ENCODE data around the gene CASTOR1.

The CASTOR1 gene

DNA sequence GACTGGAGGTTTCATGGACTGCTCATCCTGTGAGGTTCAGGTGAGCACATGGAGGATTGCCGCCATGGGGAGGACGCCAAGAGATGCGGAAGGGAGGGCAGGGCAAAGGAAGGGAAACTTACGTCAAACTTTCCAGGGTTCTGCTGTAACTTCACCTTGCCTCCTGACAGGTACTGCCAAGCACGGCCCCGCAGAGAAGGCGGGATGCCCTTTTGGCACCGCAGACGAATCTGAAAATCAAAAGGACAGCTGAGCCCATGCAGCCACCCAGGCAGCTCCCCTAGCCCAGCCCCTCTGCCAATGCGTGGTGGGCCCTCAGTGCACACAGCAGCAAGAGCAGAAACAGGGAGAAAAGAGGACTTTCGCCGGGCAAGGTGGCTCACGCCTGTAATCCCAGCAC lies 10.0 kb upstream of the CASTOR1 start:
- no peak overlapping the region for H3K4me3 ChIP-seq (ENCODE audit: low read length)
- TF ChIP-seq, protein P1, sequence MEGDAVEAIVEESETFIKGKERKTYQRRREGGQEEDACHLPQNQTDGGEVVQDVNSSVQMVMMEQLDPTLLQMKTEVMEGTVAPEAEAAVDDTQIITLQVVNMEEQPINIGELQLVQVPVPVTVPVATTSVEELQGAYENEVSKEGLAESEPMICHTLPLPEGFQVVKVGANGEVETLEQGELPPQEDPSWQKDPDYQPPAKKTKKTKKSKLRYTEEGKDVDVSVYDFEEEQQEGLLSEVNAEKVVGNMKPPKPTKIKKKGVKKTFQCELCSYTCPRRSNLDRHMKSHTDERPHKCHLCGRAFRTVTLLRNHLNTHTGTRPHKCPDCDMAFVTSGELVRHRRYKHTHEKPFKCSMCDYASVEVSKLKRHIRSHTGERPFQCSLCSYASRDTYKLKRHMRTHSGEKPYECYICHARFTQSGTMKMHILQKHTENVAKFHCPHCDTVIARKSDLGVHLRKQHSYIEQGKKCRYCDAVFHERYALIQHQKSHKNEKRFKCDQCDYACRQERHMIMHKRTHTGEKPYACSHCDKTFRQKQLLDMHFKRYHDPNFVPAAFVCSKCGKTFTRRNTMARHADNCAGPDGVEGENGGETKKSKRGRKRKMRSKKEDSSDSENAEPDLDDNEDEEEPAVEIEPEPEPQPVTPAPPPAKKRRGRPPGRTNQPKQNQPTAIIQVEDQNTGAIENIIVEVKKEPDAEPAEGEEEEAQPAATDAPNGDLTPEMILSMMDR (conservative IDR thresholded peaks at IDR 0.05; ENCODE audit: low read depth, low read length), result no peak
- DNase-seq (ENCODE audit: low read depth), result no peak

DNA sequence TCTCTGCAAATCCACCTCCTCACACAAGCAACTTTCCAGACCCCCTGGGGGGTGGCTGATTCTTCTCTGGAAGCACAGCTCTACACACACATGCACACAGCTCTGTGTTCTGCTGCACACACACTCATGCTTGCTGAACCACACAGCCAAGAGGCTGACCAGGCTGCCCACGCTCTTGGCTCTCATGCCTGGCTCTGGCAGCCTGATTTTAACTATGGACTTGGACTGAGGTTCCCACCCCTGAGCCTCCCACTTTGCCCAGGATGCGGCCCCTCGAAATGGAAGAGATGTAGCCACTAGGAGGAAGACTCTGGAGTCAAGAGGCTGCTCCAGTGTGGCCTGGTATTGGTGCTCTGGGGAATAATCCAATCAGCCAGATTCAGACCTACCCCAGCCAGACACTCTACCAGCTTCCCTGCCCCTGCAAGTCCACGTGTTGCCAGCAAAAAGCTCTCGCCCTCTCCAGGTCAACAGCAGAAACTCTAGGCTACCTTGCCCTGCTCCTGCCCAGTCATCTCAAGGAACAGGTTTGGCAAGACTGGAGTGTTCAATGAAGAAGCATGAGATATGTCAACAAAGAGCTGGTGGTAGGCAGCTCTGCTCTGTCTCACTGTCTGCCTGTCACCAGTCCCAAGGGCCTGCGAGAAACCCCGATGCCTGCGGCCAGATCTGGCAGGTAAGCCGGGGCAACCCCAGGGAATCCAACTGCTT lies 8.8 kb upstream of the CASTOR1 start:
- H3K4me3 ChIP-seq (ENCODE audit: low read length), result no peak overlapping the region
- no peak for DNase-seq (ENCODE audit: low read depth)
- TF ChIP-seq, protein P1 (conservative IDR thresholded peaks at IDR 0.05; ENCODE audit: low read depth, low read length), result no peak

DNA sequence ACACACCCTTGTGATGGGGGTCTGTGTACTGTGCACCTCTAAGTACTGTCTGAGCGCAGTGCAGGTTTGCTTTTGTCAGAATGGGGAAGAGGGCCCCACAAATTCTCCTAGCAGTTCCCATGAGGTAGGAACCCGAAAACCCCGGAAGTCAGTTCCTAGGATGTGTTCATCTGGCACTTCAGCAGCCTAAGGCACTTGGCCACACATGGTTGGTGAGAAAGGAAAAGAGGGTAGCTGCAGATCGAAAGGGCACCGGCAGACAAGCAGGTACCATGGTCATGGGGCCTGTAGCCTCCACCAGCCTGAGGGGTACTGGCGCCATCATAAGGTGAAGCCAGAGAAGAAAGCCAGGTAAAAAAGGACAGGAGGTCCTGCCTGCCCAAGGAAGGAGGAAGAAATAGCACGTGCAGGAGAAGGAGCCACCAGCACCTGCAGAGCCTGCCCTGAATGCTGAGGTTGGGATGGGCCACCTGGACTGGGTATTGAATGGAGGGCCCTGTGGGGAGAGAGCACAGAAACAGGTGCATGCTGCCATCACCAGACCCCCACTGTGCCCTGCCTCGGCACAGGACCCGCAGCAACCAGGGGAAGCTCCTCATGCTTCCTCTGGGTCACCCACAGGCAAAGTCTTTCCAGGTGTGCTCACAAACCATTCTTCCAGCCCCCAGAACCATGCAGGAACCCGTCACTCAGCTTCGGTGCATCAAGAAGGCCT lies 8.1 kb upstream of the CASTOR1 start:
- no peak overlapping the region for H3K4me3 ChIP-seq (ENCODE audit: low read length)
- no peak for DNase-seq (ENCODE audit: low read depth)
- TF ChIP-seq, protein P1 (conservative IDR thresholded peaks at IDR 0.05; ENCODE audit: low read depth, low read length), result no peak

DNA sequence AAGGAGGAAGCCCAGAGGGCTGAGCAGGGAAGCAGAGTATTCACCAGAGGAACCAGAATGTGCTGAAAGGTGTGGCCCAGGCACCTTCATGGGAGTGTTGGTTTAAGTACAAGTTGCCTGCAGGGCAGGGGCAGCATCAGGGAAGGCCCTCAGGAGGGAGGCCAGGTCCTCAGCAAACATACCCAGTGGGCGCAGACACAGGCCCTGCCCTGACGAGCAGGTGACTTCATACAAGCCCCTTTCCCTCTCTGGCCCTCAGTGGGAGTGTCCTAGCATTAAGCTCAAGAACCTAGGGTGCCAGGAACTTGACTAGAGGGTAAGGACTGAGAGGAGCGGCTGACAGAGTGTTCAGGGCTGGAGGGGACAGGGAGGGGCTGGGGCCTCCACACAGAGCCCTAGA lies 7.5 kb upstream of the CASTOR1 start:
- TF ChIP-seq, protein P1 (conservative IDR thresholded peaks at IDR 0.05; ENCODE audit: low read depth, low read length), result no peak
- DNase-seq (ENCODE audit: low read depth), result no peak
- no peak overlapping the region for H3K4me3 ChIP-seq (ENCODE audit: low read length)

DNA sequence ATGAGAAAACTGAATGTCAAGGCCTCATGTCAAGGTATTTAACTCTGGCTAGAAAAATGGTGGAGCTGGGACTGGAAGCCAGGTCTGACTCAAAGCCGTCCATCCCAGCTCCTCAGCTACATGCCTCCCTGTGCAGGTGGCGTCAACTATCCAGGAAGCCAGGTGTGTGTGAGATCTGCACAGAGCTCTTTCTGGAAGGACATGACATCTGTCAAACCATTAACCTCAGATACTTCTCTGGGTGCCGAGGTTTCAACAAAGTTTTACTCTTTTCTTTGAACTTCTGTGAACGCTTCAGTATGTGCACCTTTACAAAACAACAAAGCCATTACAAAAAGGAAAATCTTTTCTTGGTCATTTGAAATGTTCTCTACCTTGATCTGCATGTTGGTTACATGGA lies 7.0 kb upstream of the CASTOR1 start:
- H3K4me3 ChIP-seq (ENCODE audit: low read length), result no peak overlapping the region
- DNase-seq (ENCODE audit: low read depth), result no peak
- TF ChIP-seq, protein P1 (conservative IDR thresholded peaks at IDR 0.05; ENCODE audit: low read depth, low read length), result no peak

DNA sequence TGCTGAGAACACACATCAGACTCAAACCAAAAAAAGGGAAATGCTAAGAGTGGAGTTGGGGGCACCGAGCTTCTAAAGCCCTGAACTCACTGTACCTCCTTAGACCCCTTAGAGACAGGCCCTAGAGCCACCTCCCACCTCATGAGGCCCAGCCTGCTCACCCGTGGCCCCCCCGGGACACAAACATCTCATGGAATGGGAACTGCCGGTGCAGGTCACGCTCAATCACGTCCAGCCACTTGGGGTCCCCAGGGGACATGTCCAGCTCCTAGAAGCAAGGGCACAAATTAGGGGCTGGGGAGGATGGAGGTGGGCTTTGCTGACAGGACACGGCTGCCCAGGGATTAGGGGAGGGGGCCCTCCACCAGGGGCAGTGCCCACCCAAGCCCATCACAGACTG lies 6.3 kb upstream of the CASTOR1 start:
- no peak for DNase-seq (ENCODE audit: low read depth)
- H3K4me3 ChIP-seq (ENCODE audit: low read length), result no peak overlapping the region
- TF ChIP-seq, protein P1 (conservative IDR thresholded peaks at IDR 0.05; ENCODE audit: low read depth, low read length), result no peak

DNA sequence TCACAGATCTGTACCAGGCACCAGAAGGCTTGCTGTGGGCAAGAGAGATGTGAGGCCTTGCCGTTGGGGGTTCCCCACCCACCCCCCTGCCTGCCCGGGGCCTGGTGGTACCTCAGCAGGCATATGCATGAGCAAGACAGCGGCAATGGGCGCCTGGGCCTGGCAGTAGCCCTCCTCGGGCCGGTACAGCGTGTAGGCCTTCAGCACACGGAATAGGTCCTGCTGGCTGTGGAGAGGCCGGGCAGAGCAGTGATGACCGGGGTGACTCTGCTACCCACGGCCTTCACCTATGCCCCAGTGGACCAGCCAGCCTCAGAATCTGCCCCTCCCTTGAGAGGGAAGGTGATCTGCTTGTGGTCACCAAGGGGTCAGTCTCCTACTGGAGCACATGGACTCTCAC lies 5.5 kb upstream of the CASTOR1 start:
- H3K4me3 ChIP-seq (ENCODE audit: low read length), result no peak overlapping the region
- no peak for DNase-seq (ENCODE audit: low read depth)
- TF ChIP-seq, protein P1 (conservative IDR thresholded peaks at IDR 0.05; ENCODE audit: low read depth, low read length), result no peak
